ENCODE measurements around the gene FBXL7.

Gene FBXL7

GRCh38 chr5:15516486-15516885 is 16.5 kb downstream of the FBXL7 start:
- no peaks in the 10 kb centered on the region for H3K27me3 ChIP-seq (ENCODE audit: insufficient read depth, low read length, poor library complexity)
- H3K4me2 ChIP-seq (ENCODE audit: insufficient read depth, low read length) = no peak overlapping the region
- 0 out of 2 replicates have a peak, but pooled peaks cover 6% of the 10 kb centered on the region for H3K36me3 ChIP-seq (ENCODE audit: insufficient read depth, low read length)
- peaks cover 44% of the 10 kb centered on the region for H3K79me2 ChIP-seq (ENCODE audit: insufficient read depth, low read length)
- H2AFZ ChIP-seq (ENCODE audit: low read depth, low read length) = no peak overlapping the region
- no peak for DNase-seq
- TF ChIP-seq EZH2 (IDR thresholded peaks at IDR 0.05; ENCODE audit: borderline replicate concordance, low read depth, low read length, severe bottlenecking) (no peak), CTCF (IDR thresholded peaks at IDR 0.05; ENCODE audit: borderline replicate concordance, extremely low read depth, low read length, poor library complexity, severe bottlenecking) (no peak)
- no peak for ATAC-seq (ENCODE audit: insufficient read depth, low read depth)
- H3K9ac ChIP-seq (ENCODE audit: low read depth, low read length) = no peak overlapping the region
- H4K20me1 ChIP-seq (ENCODE audit: insufficient read depth, low read length) = no peaks in the 10 kb centered on the region
- no peak overlapping the region for H3K4me3 ChIP-seq (ENCODE audit: low read depth in 1 of 2, low read length in 2 of 2)
- peaks cover 25% of the 10 kb centered on the region for H3K4me1 ChIP-seq (ENCODE audit: insufficient read depth, low read length)
- H3K27ac ChIP-seq (ENCODE audit: low read length) = no peak overlapping the region
- no peaks in the 10 kb centered on the region for H3K9me3 ChIP-seq (ENCODE audit: insufficient read depth, low read length, severe bottlenecking)

GRCh38 chr5:15518786-15519185 is 18.8 kb downstream of the FBXL7 start:
- no peak overlapping the region for H3K4me3 ChIP-seq (ENCODE audit: low read depth in 1 of 2, low read length in 2 of 2)
- no peak overlapping the region for H2AFZ ChIP-seq (ENCODE audit: low read depth, low read length)
- ATAC-seq (ENCODE audit: insufficient read depth, low read depth) (no peak), DNase-seq (no peak)
- H3K79me2 ChIP-seq (ENCODE audit: insufficient read depth, low read length) = peaks cover 44% of the 10 kb centered on the region
- H3K9me3 ChIP-seq (ENCODE audit: insufficient read depth, low read length, severe bottlenecking) = no peaks in the 10 kb centered on the region
- no peak overlapping the region for H3K4me2 ChIP-seq (ENCODE audit: insufficient read depth, low read length)
- H3K27me3 ChIP-seq (ENCODE audit: insufficient read depth, low read length, poor library complexity) = no peaks in the 10 kb centered on the region
- H3K27ac ChIP-seq (ENCODE audit: low read length) = no peak overlapping the region
- peaks cover 6% of the 10 kb centered on the region for H3K4me1 ChIP-seq (ENCODE audit: insufficient read depth, low read length)
- 0 out of 2 replicates have a peak, but pooled peaks cover 6% of the 10 kb centered on the region for H3K36me3 ChIP-seq (ENCODE audit: insufficient read depth, low read length)
- no peak for TF ChIP-seq CTCF (IDR thresholded peaks at IDR 0.05; ENCODE audit: borderline replicate concordance, extremely low read depth, low read length, poor library complexity, severe bottlenecking)
- TF ChIP-seq EZH2 (IDR thresholded peaks at IDR 0.05; ENCODE audit: borderline replicate concordance, low read depth, low read length, severe bottlenecking) = no peak
- H4K20me1 ChIP-seq (ENCODE audit: insufficient read depth, low read length) = 0 out of 2 replicates have a peak, but pooled peaks cover 3% of the 10 kb centered on the region
- H3K9ac ChIP-seq (ENCODE audit: low read depth, low read length) = no peak overlapping the region

- 0 out of 2 replicates have a peak, but pooled peaks cover 3% of the 10 kb centered on the region for H4K20me1 ChIP-seq (ENCODE audit: insufficient read depth, low read length)
- H3K4me3 ChIP-seq (ENCODE audit: low read depth in 1 of 2, low read length in 2 of 2) = no peak overlapping the region
- ATAC-seq (ENCODE audit: insufficient read depth, low read depth) = no peak
- DNase-seq = no peak
- H3K4me1 ChIP-seq (ENCODE audit: insufficient read depth, low read length) = no peaks in the 10 kb centered on the region
- no peak overlapping the region for H3K9ac ChIP-seq (ENCODE audit: low read depth, low read length)
- no peak overlapping the region for H3K27ac ChIP-seq (ENCODE audit: low read length)
- no peak for TF ChIP-seq EZH2 (IDR thresholded peaks at IDR 0.05; ENCODE audit: borderline replicate concordance, low read depth, low read length, severe bottlenecking)
- no peak for TF ChIP-seq CTCF (IDR thresholded peaks at IDR 0.05; ENCODE audit: borderline replicate concordance, extremely low read depth, low read length, poor library complexity, severe bottlenecking)
- no peaks in the 10 kb centered on the region for H3K27me3 ChIP-seq (ENCODE audit: insufficient read depth, low read length, poor library complexity)
- H3K79me2 ChIP-seq (ENCODE audit: insufficient read depth, low read length) = peaks cover 32% of the 10 kb centered on the region
- H3K9me3 ChIP-seq (ENCODE audit: insufficient read depth, low read length, severe bottlenecking) = no peaks in the 10 kb centered on the region
- H2AFZ ChIP-seq (ENCODE audit: low read depth, low read length) = no peak overlapping the region
- H3K36me3 ChIP-seq (ENCODE audit: insufficient read depth, low read length) = peaks cover 4% of the 10 kb centered on the region; the same call in 1 of the 2 replicates
- H3K4me2 ChIP-seq (ENCODE audit: insufficient read depth, low read length) = no peak overlapping the region
Measured at GRCh38 chr5:15520856-15521255, 20.9 kb downstream of the FBXL7 start.

Measured in DND-41 (cell line).